Measurements from ENCODE around the gene BTBD8. TPM values are rescaled to one million over a fixed set of nuclear protein-coding genes. Genes with fewer than 3 reads are reported as not detected.

The BTBD8 gene
- total RNA-seq, 4 donors from 2014 or later, result 1.4 to 6.7 (median 6.4) TPM

DNA sequence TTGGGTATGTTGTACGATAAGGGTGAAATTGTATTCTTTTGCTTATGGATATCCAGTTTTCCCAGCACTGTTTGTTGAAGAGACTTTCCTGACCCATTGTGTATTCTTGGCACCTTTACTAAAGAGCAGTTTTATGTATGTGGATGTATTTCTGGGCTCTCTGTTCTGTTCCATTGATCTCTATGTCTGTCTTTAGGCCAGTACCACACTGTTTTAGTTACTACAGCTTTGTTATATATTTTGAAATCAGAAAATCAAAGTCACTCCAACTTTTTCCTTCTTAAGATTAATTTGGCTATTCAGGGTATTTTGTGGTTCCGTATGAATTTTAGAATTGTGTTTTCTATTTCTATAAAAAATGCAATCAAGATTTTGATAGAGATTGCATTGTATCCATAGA, 74.8 kb downstream of the BTBD8 start:
- in situ Hi-C loops (cut with MboI; ENCODE audit: low pct_ligation_motif_present in 1 of 4, low pct_unique_long_range_greater_than_20kb in 1 of 4, low sequenced_read_pairs in 3 of 4), result no loop called here
- H3K4me3 ChIP-seq, result no peak overlapping the region
- H3K27ac ChIP-seq, result no peak overlapping the region
- no peak for TF ChIP-seq POLR2AphosphoS5 (IDR thresholded peaks at IDR 0.05)
- no peak for TF ChIP-seq POLR2A (IDR thresholded peaks at IDR 0.05)
- TF ChIP-seq, protein P1, sequence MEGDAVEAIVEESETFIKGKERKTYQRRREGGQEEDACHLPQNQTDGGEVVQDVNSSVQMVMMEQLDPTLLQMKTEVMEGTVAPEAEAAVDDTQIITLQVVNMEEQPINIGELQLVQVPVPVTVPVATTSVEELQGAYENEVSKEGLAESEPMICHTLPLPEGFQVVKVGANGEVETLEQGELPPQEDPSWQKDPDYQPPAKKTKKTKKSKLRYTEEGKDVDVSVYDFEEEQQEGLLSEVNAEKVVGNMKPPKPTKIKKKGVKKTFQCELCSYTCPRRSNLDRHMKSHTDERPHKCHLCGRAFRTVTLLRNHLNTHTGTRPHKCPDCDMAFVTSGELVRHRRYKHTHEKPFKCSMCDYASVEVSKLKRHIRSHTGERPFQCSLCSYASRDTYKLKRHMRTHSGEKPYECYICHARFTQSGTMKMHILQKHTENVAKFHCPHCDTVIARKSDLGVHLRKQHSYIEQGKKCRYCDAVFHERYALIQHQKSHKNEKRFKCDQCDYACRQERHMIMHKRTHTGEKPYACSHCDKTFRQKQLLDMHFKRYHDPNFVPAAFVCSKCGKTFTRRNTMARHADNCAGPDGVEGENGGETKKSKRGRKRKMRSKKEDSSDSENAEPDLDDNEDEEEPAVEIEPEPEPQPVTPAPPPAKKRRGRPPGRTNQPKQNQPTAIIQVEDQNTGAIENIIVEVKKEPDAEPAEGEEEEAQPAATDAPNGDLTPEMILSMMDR (IDR thresholded peaks at IDR 0.05), result no peak
- TF ChIP-seq EP300 (IDR thresholded peaks at IDR 0.05; ENCODE audit: low read depth), result no peak
- peaks cover 20 to 23% of the 10 kb centered on the region in 2 donors for H3K9me3 ChIP-seq
- no peaks in the 10 kb centered on the region for H3K4me1 ChIP-seq
- DNase-seq, result no peak
- intact Hi-C loops (cut with DNase I; ENCODE audit: low total_unique reads), result no loop called here
- H3K36me3 ChIP-seq, result peaks cover 0 to 21% (median 3%) of the 10 kb centered on the region in 4 donors
- WGBS, 2 donors (ENCODE audit: low coverage in 1 of 2), result 95 to 100% methylated on average over 2 of the region's 2 CpGs
- no peaks in the 10 kb centered on the region for H3K27me3 ChIP-seq

GRCh38 chr1:92159593-92159992, 79.4 kb downstream of the BTBD8 start:
- TF ChIP-seq, protein P1 (IDR thresholded peaks at IDR 0.05), result no peak
- TF ChIP-seq POLR2AphosphoS5 (IDR thresholded peaks at IDR 0.05), result no peak
- Histone ChIP-seq H3K27ac (no peak overlapping the region), H3K36me3 (peaks cover 0 to 17% (median 3%) of the 10 kb centered on the region in 4 donors), H3K4me1 (no peaks in the 10 kb centered on the region), H3K9me3 (peaks cover 13 to 24% of the 10 kb centered on the region in 2 donors), H3K4me3 (no peak overlapping the region), H3K27me3 (no peaks in the 10 kb centered on the region)
- no peak for DNase-seq
- intact Hi-C loops (cut with DNase I; ENCODE audit: low total_unique reads) (no loop called here), in situ Hi-C loops (cut with MboI; ENCODE audit: low pct_ligation_motif_present in 1 of 4, low pct_unique_long_range_greater_than_20kb in 1 of 4, low sequenced_read_pairs in 3 of 4) (no loop called here)
- 91 to 94% methylated on average over 2 to 3 of the region's 3 CpGs for WGBS, 2 donors (ENCODE audit: low coverage in 1 of 2)

GRCh38 chr1:92165389-92165788, 85.2 kb downstream of the BTBD8 start:
- in situ Hi-C loops (cut with MboI; ENCODE audit: low pct_ligation_motif_present in 1 of 4, low pct_unique_long_range_greater_than_20kb in 1 of 4, low sequenced_read_pairs in 3 of 4), result no loop called here
- Histone ChIP-seq H3K4me1 (no peaks in the 10 kb centered on the region), H3K27ac (no peak overlapping the region), H3K36me3 (no peaks in the 10 kb centered on the region), H3K4me3 (no peak overlapping the region), H3K9me3 (no peaks in the 10 kb centered on the region), H3K27me3 (no peaks in the 10 kb centered on the region)
- no peak for DNase-seq
- WGBS, 2 donors (ENCODE audit: low coverage in 1 of 2), result 100% methylated on average over 1 of the region's 1 CpG; no CpG with 5 or more reads in 1 of the 2 donors
- intact Hi-C loops (cut with DNase I; ENCODE audit: low total_unique reads), result no loop called here
- no peak for TF ChIP-seq POLR2A (IDR thresholded peaks at IDR 0.05)
- TF ChIP-seq EP300 (IDR thresholded peaks at IDR 0.05; ENCODE audit: low read depth), result no peak

GRCh38 chr1:92167151-92167550, 87.0 kb downstream of the BTBD8 start:
- Histone ChIP-seq H3K4me3 (no peak overlapping the region), H3K4me1 (no peaks in the 10 kb centered on the region), H3K27ac (no peak overlapping the region), H3K27me3 (no peaks in the 10 kb centered on the region), H3K36me3 (no peaks in the 10 kb centered on the region), H3K9me3 (no peaks in the 10 kb centered on the region)
- 83 to 100% methylated on average over 1 of the region's 1 CpG for WGBS, 2 donors (ENCODE audit: low coverage in 1 of 2)
- TF ChIP-seq EP300 (IDR thresholded peaks at IDR 0.05; ENCODE audit: low read depth) (no peak), POLR2AphosphoS5 (IDR thresholded peaks at IDR 0.05) (no peak), POLR2A (IDR thresholded peaks at IDR 0.05) (no peak)
- TF ChIP-seq, protein P1 (IDR thresholded peaks at IDR 0.05), result no peak
- DNase-seq, result no peak
- intact Hi-C loops (cut with DNase I; ENCODE audit: low total_unique reads) (no loop called here), in situ Hi-C loops (cut with MboI; ENCODE audit: low pct_ligation_motif_present in 1 of 4, low pct_unique_long_range_greater_than_20kb in 1 of 4, low sequenced_read_pairs in 3 of 4) (no loop called here)

- no peak for DNase-seq
Observed at GRCh38 chr1:92168657-92169056, 88.5 kb downstream of the BTBD8 start.

More at GRCh38 chr1:92168657-92169056, 88.5 kb downstream of the BTBD8 start:
- Histone ChIP-seq H3K4me3 (no peak overlapping the region), H3K4me1 (no peaks in the 10 kb centered on the region), H3K27ac (no peak overlapping the region), H3K27me3 (no peaks in the 10 kb centered on the region), H3K36me3 (no peaks in the 10 kb centered on the region), H3K9me3 (no peaks in the 10 kb centered on the region)
- TF ChIP-seq EP300 (IDR thresholded peaks at IDR 0.05; ENCODE audit: low read depth) (no peak), POLR2A (IDR thresholded peaks at IDR 0.05) (no peak)
- TF ChIP-seq, protein P1 (IDR thresholded peaks at IDR 0.05), result no peak
- WGBS, 2 donors (ENCODE audit: low coverage in 1 of 2), result 76 to 77% methylated on average over 5 of the region's 5 CpGs
- intact Hi-C loops (cut with DNase I; ENCODE audit: low total_unique reads) (no loop called here), in situ Hi-C loops (cut with MboI; ENCODE audit: low pct_ligation_motif_present in 1 of 4, low pct_unique_long_range_greater_than_20kb in 1 of 4, low sequenced_read_pairs in 3 of 4) (no loop called here)

Measured in transverse colon (tissue), 4 donors.